Adrenal gland (tissue), 12 donors: ENCODE data around the gene FMR1NB. TPM values are rescaled to one million over a fixed set of nuclear protein-coding genes. Genes with fewer than 3 reads are reported as not detected.

Experiments used
- DNase-seq, 7 donors: peaks; one replicate each; pipeline ENCODE4 v3.0.0-alpha.2; 2019 to 2020
- H3K27ac ChIP-seq, 5 donors: fragments of 200-600 bp; sonication (generic) in 4 of 5; 1 replicate in 3 of 5; 2 replicates in 2 of 5; pipeline versions ENCODE4 v1.5.1 to v1.8.0; 2016 to 2020; ENCODE audit warnings: mild to moderate bottlenecking in 1 of 5
- H3K27me3 ChIP-seq: fragments of 200-600 bp; 2 replicates; pipeline ENCODE4 v1.8.0; 2021
- H3K36me3 ChIP-seq, 2 donors: fragments of 200-600 bp; replicated peaks in 1 of 2; 1 replicate in 1 of 2; 2 replicates in 1 of 2; pipeline versions ENCODE4 v1.5.1 to v1.8.0; 2018 to 2022
- H3K4me1 ChIP-seq, 2 donors: fragments of 200-600 bp; replicated peaks in 1 of 2; 1 replicate in 1 of 2; 2 replicates in 1 of 2; pipeline versions ENCODE4 v1.5.1 to v1.8.0; 2018 to 2021
- H3K4me3 ChIP-seq, 4 donors: fragments of 200-600 bp; sonication (generic) in 3 of 4; one replicate each; pipeline ENCODE4 v1.5.1; 2016 to 2018
- H3K9me3 ChIP-seq, 3 donors: fragments of 200-600 bp; sonication (generic) in 1 of 3; replicated peaks in 1 of 3; 1 replicate in 2 of 3; 2 replicates in 1 of 3; pipeline versions ENCODE4 v1.5.1 to v1.8.0; 2016 to 2021
- CTCF ChIP-seq, 6 experiments: fragments of 450-650 bp in 4 of 6; fragments of 200-600 bp in 2 of 6; sonication (generic) in 1 of 6; IDR thresholded peaks; 1 replicate in 5 of 6; 2 replicates in 1 of 6; pipeline versions ENCODE4 v1.5.1 to v1.8.0; 2016 to 2021; ENCODE audit warnings: antibody characterized with exemption in 6 of 6, mild to moderate bottlenecking in 2 of 6, moderate library complexity in 1 of 6
- POLR2A ChIP-seq, 2 donors: fragments of 450-650 bp; IDR thresholded peaks; one replicate each; pipeline ENCODE4 v1.6.1; 2017; ENCODE audit warnings: antibody characterized with exemption in 2 of 2, mild to moderate bottlenecking in 2 of 2, moderate library complexity in 1 of 2
- WGBS, 4 donors: extraction: QIAGEN DNeasy Blood & Tissue Kit in 2 of 4; methylation state at CpG; one replicate each; pipeline versions ENCODE4 v1.1.5 to v1.1.7; 2013 to 2017; 5-methylcytosine and 5-hydroxymethylcytosine counted together
- intact Hi-C, 2 donors: fragments of 100-400 bp; cut with DNase I; formaldehyde crosslinking; loops; one replicate each; pipeline versions ENCODE4 v1.14.1 to v1.15.0; 2022 to 2023
- polyA plus RNA-seq, 3 donors: library from polyadenylated mRNA; stranded (reverse); fragments of 200-250 nt in 2 of 3; fragments of 350-450 nt in 1 of 3; fragmentation: Illumina TruSeq in 1 of 3; extraction: RNeasy Lipid Tissue Mini Kit (QIAGEN cat#74804) in 1 of 3; gene quantifications; one replicate each; pipeline ENCODE4 v1.2.3, GENCODE V29; 2013 to 2014
- total RNA-seq, 9 donors: library from RNA; depleted of rRNA in 4 of 9; stranded (reverse); fragments of >200 nt in 4 of 9; fragments of 120-200 nt in 1 of 9; fragmentation: NEBNext Ultra II Directional in 1 of 9; extraction: Animal tissue kit (Norgen Biotek cat#: 25700) in 1 of 9; gene quantifications; one replicate each; pipeline versions ENCODE4 v1.1.0 to v1.2.4, GENCODE V29; 2013 to 2023
- donor health status: healthy with polysubstance abuse.
- donor health status: Bipolar disorder and iron deficiency.
- donor health status: DM: yes; HTN: yes; CAD: no.
- donor health status: DM: no; HTN: no; CAD: no.
- donor health status: DM: no; HTN: no; CAD: no.
- donor health status: DM: yes; HTN: yes; CAD: no.

The FMR1NB gene
- total and polyA plus RNA-seq, 12 donors, result not detected

GRCh38 chrX:147958291-147958690, 22.8 kb upstream of the FMR1NB start:
- DNase-seq, result no peak
- TF ChIP-seq POLR2A (IDR thresholded peaks at IDR 0.05) (no peak), CTCF (IDR thresholded peaks at IDR 0.05) (no peak)
- H3K27me3 ChIP-seq, result no peaks in the 10 kb centered on the region
- H3K4me1 ChIP-seq, result no peaks in the 10 kb centered on the region
- H3K36me3 ChIP-seq, result no peaks in the 10 kb centered on the region
- intact Hi-C loops, result no loop called here
- H3K4me3 ChIP-seq, result no peak overlapping the region
- 32 to 76% (median 61%) methylated on average over 1 of the region's 1 CpG for WGBS, 4 donors
- H3K27ac ChIP-seq, result no peak overlapping the region
- H3K9me3 ChIP-seq, result no peaks in the 10 kb centered on the region

DNA sequence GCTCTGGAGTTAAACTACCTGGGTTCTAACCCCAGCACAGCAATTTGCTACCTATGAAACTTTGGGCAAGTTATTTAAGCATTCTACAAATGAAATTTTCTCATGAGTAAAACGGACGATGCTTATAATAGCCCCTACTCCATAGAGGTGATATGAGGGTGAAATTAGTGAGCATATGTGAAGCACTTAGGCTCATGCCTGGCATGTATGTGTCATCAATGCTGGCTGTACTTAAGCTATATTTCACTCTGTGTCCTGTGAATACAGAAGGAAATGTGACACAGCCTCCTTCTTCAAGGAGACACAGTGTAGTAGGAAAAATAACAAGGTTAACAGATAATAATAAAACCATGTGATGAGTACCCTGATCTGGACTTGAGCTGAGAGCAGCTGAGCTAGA, 20.4 kb upstream of the FMR1NB start:
- DNase-seq, result no peak
- H3K9me3 ChIP-seq, result no peaks in the 10 kb centered on the region
- no peak overlapping the region for H3K27ac ChIP-seq
- intact Hi-C loops, result no loop called here
- H3K4me1 ChIP-seq, result no peaks in the 10 kb centered on the region
- H3K4me3 ChIP-seq, result no peak overlapping the region
- H3K27me3 ChIP-seq, result no peaks in the 10 kb centered on the region
- TF ChIP-seq CTCF (IDR thresholded peaks at IDR 0.05) (no peak), POLR2A (IDR thresholded peaks at IDR 0.05) (no peak)
- H3K36me3 ChIP-seq, result no peaks in the 10 kb centered on the region
- WGBS, 4 donors, result 58 to 71% (median 63%) methylated on average over 2 of the region's 2 CpGs

DNA sequence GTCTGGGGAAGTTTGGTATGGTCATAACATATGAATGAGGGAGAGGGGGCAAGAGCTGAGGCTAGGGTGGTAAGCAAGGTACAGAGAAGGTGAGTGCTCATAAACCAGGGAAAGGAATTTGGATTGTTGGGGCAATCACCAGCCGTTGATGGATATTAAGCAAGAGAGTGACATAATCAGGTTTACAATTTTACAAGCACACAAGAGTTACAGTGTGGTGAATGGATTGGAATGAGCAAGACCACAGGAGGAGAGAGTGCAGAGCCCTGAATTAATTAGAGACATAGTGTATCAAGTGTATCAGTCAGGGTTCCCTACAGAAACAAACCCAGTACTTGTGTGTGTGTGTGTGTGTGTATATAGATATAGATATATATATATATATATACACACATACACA, 18.7 kb upstream of the FMR1NB start:
- Histone ChIP-seq H3K36me3 (no peaks in the 10 kb centered on the region), H3K27me3 (no peaks in the 10 kb centered on the region), H3K27ac (no peak overlapping the region), H3K4me3 (no peak overlapping the region), H3K9me3 (no peaks in the 10 kb centered on the region), H3K4me1 (no peaks in the 10 kb centered on the region)
- intact Hi-C loops, result no loop called here
- TF ChIP-seq CTCF (IDR thresholded peaks at IDR 0.05) (no peak), POLR2A (IDR thresholded peaks at IDR 0.05) (no peak)
- 50 to 95% (median 72%) methylated on average over 1 of the region's 1 CpG for WGBS, 4 donors
- no peak for DNase-seq

GRCh38 chrX:147978931-147979330, 2.2 kb upstream of the FMR1NB start:
- no peak for DNase-seq
- 58 to 66% (median 64%) methylated on average over 3 to 6 of the region's 6 CpGs for WGBS, 4 donors
- no peaks in the 10 kb centered on the region for H3K36me3 ChIP-seq
- no peaks in the 10 kb centered on the region for H3K27me3 ChIP-seq
- H3K9me3 ChIP-seq, result no peaks in the 10 kb centered on the region
- no peak overlapping the region for H3K27ac ChIP-seq
- no peaks in the 10 kb centered on the region for H3K4me1 ChIP-seq
- TF ChIP-seq CTCF (IDR thresholded peaks at IDR 0.05) (no peak), POLR2A (IDR thresholded peaks at IDR 0.05) (no peak)
- H3K4me3 ChIP-seq, result no peak overlapping the region
- intact Hi-C loops, result no loop called here
